ENCODE results near the gene KRT86.

DNA sequence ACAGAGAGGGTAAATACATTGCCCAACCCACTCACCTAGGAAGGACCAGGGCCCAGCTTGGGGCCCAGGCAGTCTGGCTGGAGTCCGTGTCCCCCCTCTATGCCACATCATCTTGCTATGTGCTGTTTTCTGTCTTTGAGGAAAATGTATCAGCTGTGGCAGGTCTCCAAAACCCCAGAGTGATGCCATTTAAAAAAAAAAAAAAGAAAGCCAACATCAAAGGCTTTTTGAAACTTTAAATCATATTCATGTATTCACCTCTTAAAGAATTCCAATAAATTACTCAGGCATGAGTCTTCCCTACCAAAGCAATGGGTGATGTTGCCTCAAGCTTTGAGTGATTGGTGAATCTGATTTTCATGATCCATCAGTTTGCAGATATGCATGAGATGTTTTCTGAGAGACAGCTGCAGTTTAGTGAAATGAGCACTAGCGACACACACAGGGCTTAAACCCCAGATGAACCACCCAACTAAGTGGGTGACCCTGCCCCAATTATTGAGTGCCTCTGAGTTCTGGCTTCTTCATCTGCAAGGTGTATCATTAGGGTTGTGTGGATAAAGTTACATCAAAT lies 10.8 kb downstream of the KRT86 start:
- TF ChIP-seq, protein P1, sequence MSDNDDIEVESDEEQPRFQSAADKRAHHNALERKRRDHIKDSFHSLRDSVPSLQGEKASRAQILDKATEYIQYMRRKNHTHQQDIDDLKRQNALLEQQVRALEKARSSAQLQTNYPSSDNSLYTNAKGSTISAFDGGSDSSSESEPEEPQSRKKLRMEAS (IDR thresholded peaks at IDR 0.05; ENCODE audit: low read depth), result no peak
- TF ChIP-seq RCOR1 (IDR thresholded peaks at IDR 0.05; ENCODE audit: low read length) (no peak), MXI1 (IDR thresholded peaks at IDR 0.05; ENCODE audit: low read depth, low read length) (no peak), MEF2A (IDR thresholded peaks at IDR 0.05; ENCODE audit: borderline replicate concordance, low read depth) (no peak), TAF1 (IDR thresholded peaks at IDR 0.05; ENCODE audit: borderline replicate concordance, low read depth, low read length) (no peak), POLR2AphosphoS5 (IDR thresholded peaks at IDR 0.05; ENCODE audit: low read depth, low read length) (no peak), RFX5 (IDR thresholded peaks at IDR 0.05; ENCODE audit: low read length) (no peak)
- TF ChIP-seq, protein P2, sequence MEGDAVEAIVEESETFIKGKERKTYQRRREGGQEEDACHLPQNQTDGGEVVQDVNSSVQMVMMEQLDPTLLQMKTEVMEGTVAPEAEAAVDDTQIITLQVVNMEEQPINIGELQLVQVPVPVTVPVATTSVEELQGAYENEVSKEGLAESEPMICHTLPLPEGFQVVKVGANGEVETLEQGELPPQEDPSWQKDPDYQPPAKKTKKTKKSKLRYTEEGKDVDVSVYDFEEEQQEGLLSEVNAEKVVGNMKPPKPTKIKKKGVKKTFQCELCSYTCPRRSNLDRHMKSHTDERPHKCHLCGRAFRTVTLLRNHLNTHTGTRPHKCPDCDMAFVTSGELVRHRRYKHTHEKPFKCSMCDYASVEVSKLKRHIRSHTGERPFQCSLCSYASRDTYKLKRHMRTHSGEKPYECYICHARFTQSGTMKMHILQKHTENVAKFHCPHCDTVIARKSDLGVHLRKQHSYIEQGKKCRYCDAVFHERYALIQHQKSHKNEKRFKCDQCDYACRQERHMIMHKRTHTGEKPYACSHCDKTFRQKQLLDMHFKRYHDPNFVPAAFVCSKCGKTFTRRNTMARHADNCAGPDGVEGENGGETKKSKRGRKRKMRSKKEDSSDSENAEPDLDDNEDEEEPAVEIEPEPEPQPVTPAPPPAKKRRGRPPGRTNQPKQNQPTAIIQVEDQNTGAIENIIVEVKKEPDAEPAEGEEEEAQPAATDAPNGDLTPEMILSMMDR (IDR thresholded peaks at IDR 0.05), result no peak
- TF ChIP-seq, protein P3, sequence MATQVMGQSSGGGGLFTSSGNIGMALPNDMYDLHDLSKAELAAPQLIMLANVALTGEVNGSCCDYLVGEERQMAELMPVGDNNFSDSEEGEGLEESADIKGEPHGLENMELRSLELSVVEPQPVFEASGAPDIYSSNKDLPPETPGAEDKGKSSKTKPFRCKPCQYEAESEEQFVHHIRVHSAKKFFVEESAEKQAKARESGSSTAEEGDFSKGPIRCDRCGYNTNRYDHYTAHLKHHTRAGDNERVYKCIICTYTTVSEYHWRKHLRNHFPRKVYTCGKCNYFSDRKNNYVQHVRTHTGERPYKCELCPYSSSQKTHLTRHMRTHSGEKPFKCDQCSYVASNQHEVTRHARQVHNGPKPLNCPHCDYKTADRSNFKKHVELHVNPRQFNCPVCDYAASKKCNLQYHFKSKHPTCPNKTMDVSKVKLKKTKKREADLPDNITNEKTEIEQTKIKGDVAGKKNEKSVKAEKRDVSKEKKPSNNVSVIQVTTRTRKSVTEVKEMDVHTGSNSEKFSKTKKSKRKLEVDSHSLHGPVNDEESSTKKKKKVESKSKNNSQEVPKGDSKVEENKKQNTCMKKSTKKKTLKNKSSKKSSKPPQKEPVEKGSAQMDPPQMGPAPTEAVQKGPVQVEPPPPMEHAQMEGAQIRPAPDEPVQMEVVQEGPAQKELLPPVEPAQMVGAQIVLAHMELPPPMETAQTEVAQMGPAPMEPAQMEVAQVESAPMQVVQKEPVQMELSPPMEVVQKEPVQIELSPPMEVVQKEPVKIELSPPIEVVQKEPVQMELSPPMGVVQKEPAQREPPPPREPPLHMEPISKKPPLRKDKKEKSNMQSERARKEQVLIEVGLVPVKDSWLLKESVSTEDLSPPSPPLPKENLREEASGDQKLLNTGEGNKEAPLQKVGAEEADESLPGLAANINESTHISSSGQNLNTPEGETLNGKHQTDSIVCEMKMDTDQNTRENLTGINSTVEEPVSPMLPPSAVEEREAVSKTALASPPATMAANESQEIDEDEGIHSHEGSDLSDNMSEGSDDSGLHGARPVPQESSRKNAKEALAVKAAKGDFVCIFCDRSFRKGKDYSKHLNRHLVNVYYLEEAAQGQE (IDR thresholded peaks at IDR 0.05; ENCODE audit: low read depth, low read length), result no peak
